Measurements from ENCODE around the gene PROX2. TPM values are rescaled to one million over a fixed set of nuclear protein-coding genes. Genes with fewer than 3 reads are reported as not detected.
A peak's percentile ranks its signal among the peaks of the same experiment; 100 is the strongest.

The PROX2 gene
- total and polyA plus RNA-seq, 2 experiments from 2014 or later: 0.05 TPM; not detected in 1

- Histone ChIP-seq H3K36me3 (ENCODE audit: low read depth) (no peaks in the 10 kb centered on the region), H3K9ac (no peak overlapping the region), H3K9me2 (ENCODE audit: insufficient read depth) (no peaks in the 10 kb centered on the region), H2AFZ (0 out of 2 replicates have a peak overlapping the region, but pooled peaks have one; percentile 67), H3K79me2 (ENCODE audit: insufficient read depth) (no peaks in the 10 kb centered on the region), H3K9me3 (ENCODE audit: low read depth) (no peaks in the 10 kb centered on the region), H3K27me3 (replicated peaks; ENCODE audit: insufficient read depth) (no peaks in the 10 kb centered on the region), H4K20me1 (ENCODE audit: insufficient read depth) (no peaks in the 10 kb centered on the region), H3K4me3 (no peak overlapping the region), H3K4me1 (ENCODE audit: insufficient read depth) (0 out of 2 replicates have a peak, but pooled peaks cover 5% of the 10 kb centered on the region), H3K4me2 (ENCODE audit: unreplicated experiment) (no peak overlapping the region), H3K27ac (no peak overlapping the region), H3F3A (ENCODE audit: insufficient read depth) (no peaks in the 10 kb centered on the region)
- in situ Hi-C loops (cut with MboI): no loop called here
- DNase-seq: no peak
- TF ChIP-seq EZH2 (IDR thresholded peaks at IDR 0.05; ENCODE audit: insufficient read depth, poor library complexity, severe bottlenecking): no peak
- no peak for TF ChIP-seq EZH2phosphoT487 (IDR thresholded peaks at IDR 0.05; ENCODE audit: insufficient read depth, low read depth)
- 86% methylated on average over 18 to 19 of the region's 19 CpGs for WGBS, 2 experiments (ENCODE audit: low coverage in 1 of 2, low lambda C conversion rate in 2 of 2, missing lambda C conversion rate in 2 of 2)
Measured at GRCh38 chr14:74921987-74922751, 46.2 kb upstream of the PROX2 start.

GRCh38 chr14:74921053-74921620 lies 45.2 kb upstream of the PROX2 start:
- TF ChIP-seq EZH2 (IDR thresholded peaks at IDR 0.05; ENCODE audit: insufficient read depth, poor library complexity, severe bottlenecking) (no peak), EZH2phosphoT487 (IDR thresholded peaks at IDR 0.05; ENCODE audit: insufficient read depth, low read depth) (no peak)
- H2AFZ ChIP-seq: no peak overlapping the region
- H3K27me3 ChIP-seq (replicated peaks; ENCODE audit: insufficient read depth): no peaks in the 10 kb centered on the region
- no peaks in the 10 kb centered on the region for H3K79me2 ChIP-seq (ENCODE audit: insufficient read depth)
- no peaks in the 10 kb centered on the region for H4K20me1 ChIP-seq (ENCODE audit: insufficient read depth)
- DNase-seq: no peak
- H3K36me3 ChIP-seq (ENCODE audit: low read depth): no peaks in the 10 kb centered on the region
- in situ Hi-C loops (cut with MboI): no loop called here
- H3F3A ChIP-seq (ENCODE audit: insufficient read depth): no peaks in the 10 kb centered on the region
- no peak overlapping the region for H3K27ac ChIP-seq
- H3K4me2 ChIP-seq (ENCODE audit: unreplicated experiment): no peak overlapping the region
- H3K9ac ChIP-seq: no peak overlapping the region
- H3K9me2 ChIP-seq (ENCODE audit: insufficient read depth): no peaks in the 10 kb centered on the region
- no peaks in the 10 kb centered on the region for H3K9me3 ChIP-seq (ENCODE audit: low read depth)
- 0 out of 2 replicates have a peak, but pooled peaks cover 5% of the 10 kb centered on the region for H3K4me1 ChIP-seq (ENCODE audit: insufficient read depth)
- no peak overlapping the region for H3K4me3 ChIP-seq
- 98% methylated on average over 19 of the region's 19 CpGs for WGBS, 2 experiments (ENCODE audit: low coverage in 1 of 2, low lambda C conversion rate in 2 of 2, missing lambda C conversion rate in 2 of 2)

GRCh38 chr14:74920281-74920680 lies 44.3 kb upstream of the PROX2 start:
- H3K27ac ChIP-seq: no peak overlapping the region
- no peak overlapping the region for H3K9ac ChIP-seq
- no peak overlapping the region for H2AFZ ChIP-seq
- no peaks in the 10 kb centered on the region for H3K9me2 ChIP-seq (ENCODE audit: insufficient read depth)
- TF ChIP-seq EZH2 (IDR thresholded peaks at IDR 0.05; ENCODE audit: insufficient read depth, poor library complexity, severe bottlenecking) (no peak), EZH2phosphoT487 (IDR thresholded peaks at IDR 0.05; ENCODE audit: insufficient read depth, low read depth) (no peak)
- no peak overlapping the region for H3K4me3 ChIP-seq
- H3K9me3 ChIP-seq (ENCODE audit: low read depth): no peaks in the 10 kb centered on the region
- no peak overlapping the region for H3K4me2 ChIP-seq (ENCODE audit: unreplicated experiment)
- WGBS, 2 experiments (ENCODE audit: low coverage in 1 of 2, low lambda C conversion rate in 2 of 2, missing lambda C conversion rate in 2 of 2): 84 to 89% methylated on average over 4 of the region's 4 CpGs
- no peak for DNase-seq
- no peaks in the 10 kb centered on the region for H3F3A ChIP-seq (ENCODE audit: insufficient read depth)
- 0 out of 2 replicates have a peak, but pooled peaks cover 5% of the 10 kb centered on the region for H3K4me1 ChIP-seq (ENCODE audit: insufficient read depth)
- in situ Hi-C loops (cut with MboI): no loop called here
- no peaks in the 10 kb centered on the region for H3K36me3 ChIP-seq (ENCODE audit: low read depth)
- H3K79me2 ChIP-seq (ENCODE audit: insufficient read depth): no peaks in the 10 kb centered on the region
- H4K20me1 ChIP-seq (ENCODE audit: insufficient read depth): no peaks in the 10 kb centered on the region
- H3K27me3 ChIP-seq (replicated peaks; ENCODE audit: insufficient read depth): no peaks in the 10 kb centered on the region

GRCh38 chr14:74919421-74920165 lies 43.6 kb upstream of the PROX2 start:
- no peak overlapping the region for H3K4me2 ChIP-seq (ENCODE audit: unreplicated experiment)
- peak; percentile 82 for DNase-seq
- H3K27ac ChIP-seq: no peak overlapping the region
- no peaks in the 10 kb centered on the region for H4K20me1 ChIP-seq (ENCODE audit: insufficient read depth)
- TF ChIP-seq EZH2 (IDR thresholded peaks at IDR 0.05; ENCODE audit: insufficient read depth, poor library complexity, severe bottlenecking) (no peak), EZH2phosphoT487 (IDR thresholded peaks at IDR 0.05; ENCODE audit: insufficient read depth, low read depth) (no peak)
- H3K4me3 ChIP-seq: no peak overlapping the region
- H3K79me2 ChIP-seq (ENCODE audit: insufficient read depth): no peaks in the 10 kb centered on the region
- H3F3A ChIP-seq (ENCODE audit: insufficient read depth): no peaks in the 10 kb centered on the region
- WGBS, 2 experiments (ENCODE audit: low coverage in 1 of 2, low lambda C conversion rate in 2 of 2, missing lambda C conversion rate in 2 of 2): 67 to 68% methylated on average over 15 to 22 of the region's 22 CpGs
- 0 out of 2 replicates have a peak, but pooled peaks cover 5% of the 10 kb centered on the region for H3K4me1 ChIP-seq (ENCODE audit: insufficient read depth)
- H3K9me2 ChIP-seq (ENCODE audit: insufficient read depth): no peaks in the 10 kb centered on the region
- H3K9me3 ChIP-seq (ENCODE audit: low read depth): no peaks in the 10 kb centered on the region
- in situ Hi-C loops (cut with MboI): loop anchor here (10.0 kb wide), 1 partner anchor 175 kb away; no protein-coding TSS in a partner anchor
- H3K27me3 ChIP-seq (replicated peaks; ENCODE audit: insufficient read depth): no peaks in the 10 kb centered on the region
- no peaks in the 10 kb centered on the region for H3K36me3 ChIP-seq (ENCODE audit: low read depth)
- H3K9ac ChIP-seq: no peak overlapping the region
- no peak overlapping the region for H2AFZ ChIP-seq

All from GM23248 (cell line).